Measurements from ENCODE around the gene ZC3H7A. TPM values are rescaled to one million over a fixed set of nuclear protein-coding genes. Genes with fewer than 3 reads are reported as not detected.

The ZC3H7A gene
- total and polyA plus RNA-seq, 2 of the 13 experiments (the other 11 are each of a cell fraction or from before 2014, with no cell fraction given), result 29.2 to 36.8 TPM

- no peak for TF ChIP-seq TAF15 (IDR thresholded peaks at IDR 0.05; ENCODE audit: low read depth, low read length, poor library complexity, severe bottlenecking)
- no peak for TF ChIP-seq CEBPZ (IDR thresholded peaks at IDR 0.05; ENCODE audit: low read length)
- 0 out of 2 replicates have a peak, but pooled peaks have one; percentile 42 for TF ChIP-seq SAFB2 (CRISPR knock-in tag; IDR thresholded peaks at IDR 0.05; ENCODE audit: borderline replicate concordance, low read depth)
- no peak for TF ChIP-seq CHD2 (IDR thresholded peaks at IDR 0.05; ENCODE audit: low read depth, low read length)
- no peak for TF ChIP-seq ZNF180 (CRISPR knock-in tag; IDR thresholded peaks at IDR 0.05; ENCODE audit: borderline replicate concordance, low read depth)
- TF ChIP-seq PAX8 (CRISPR knock-in tag; IDR thresholded peaks at IDR 0.05; ENCODE audit: borderline replicate concordance), result no peak
- TF ChIP-seq ZNF775 (CRISPR knock-in tag; IDR thresholded peaks at IDR 0.05; ENCODE audit: borderline replicate concordance), result 0 out of 2 replicates have a peak, but pooled peaks have one; percentile 49
- TF ChIP-seq ZNF407 (CRISPR knock-in tag; IDR thresholded peaks at IDR 0.05; ENCODE audit: not compliant biosample characterization), result no peak
- TF ChIP-seq PHF5A (CRISPR knock-in tag; IDR thresholded peaks at IDR 0.05; ENCODE audit: low read depth, unreplicated experiment), result no peak
- TF ChIP-seq RAD51 (IDR thresholded peaks at IDR 0.05; ENCODE audit: borderline replicate concordance), result no peak
- TF ChIP-seq PHF20 (CRISPR knock-in tag; IDR thresholded peaks at IDR 0.05), result no peak
- no peak for TF ChIP-seq ZNF296 (CRISPR knock-in tag; conservative IDR thresholded peaks at IDR 0.05)
- TF ChIP-seq THAP7 (CRISPR knock-in tag; IDR thresholded peaks at IDR 0.05), result no peak
- TF ChIP-seq ZNF550 (CRISPR knock-in tag; IDR thresholded peaks at IDR 0.05; ENCODE audit: borderline replicate concordance), result no peak
- TF ChIP-seq XBP1 (CRISPR knock-in tag; IDR thresholded peaks at IDR 0.05), result no peak
Observed at GRCh38 chr16:11791144-11791828, 5.8 kb downstream of the ZC3H7A start (continued).

All from HepG2 (cell line).